Omental fat pad (tissue), 4 donors: Measurements from ENCODE around the gene TES. TPM values are rescaled to one million over a fixed set of nuclear protein-coding genes. Genes with fewer than 3 reads are reported as not detected.

Source experiments
- ATAC-seq: fragments of 150-250 bp; one replicate; pipeline ENCODE4 v1.9.1; 2016; ENCODE audit warnings: mild to moderate bottlenecking, moderate library complexity; ENCODE audit not compliant: low FRiP score
- DNase-seq: peaks from one replicate; pipeline ENCODE4 v3.0.0-alpha.2; 2019; ENCODE audit warnings: low spot score
- CTCF ChIP-seq, 3 donors: fragments of 450-650 bp; IDR thresholded peaks; one replicate each; pipeline ENCODE4 v1.5.1; 2016 to 2017; ENCODE audit warnings: antibody characterized with exemption in 3 of 3, mild to moderate bottlenecking in 3 of 3, moderate library complexity in 2 of 3
- total RNA-seq, 4 donors: library from RNA; depleted of rRNA; stranded (reverse); fragments of >200 nt; gene quantifications; one replicate each; pipeline ENCODE4 v1.1.0, GENCODE V29; 2016

Gene TES
- total RNA-seq, 4 donors from 2014 or later = 22.0 to 58.6 (median 35.8) TPM

GRCh38 chr7:116227678-116228239, 17.4 kb downstream of the TES start:
- ATAC-seq = no peak

GRCh38 chr7:116228241-116228640, 17.9 kb downstream of the TES start:
- TF ChIP-seq CTCF (IDR thresholded peaks at IDR 0.05) = no peak
- ATAC-seq (no peak), DNase-seq (no peak)

More at GRCh38 chr7:116227678-116228239, 17.4 kb downstream of the TES start:
- no peak for TF ChIP-seq CTCF (IDR thresholded peaks at IDR 0.05)
- no peak for DNase-seq

DNA sequence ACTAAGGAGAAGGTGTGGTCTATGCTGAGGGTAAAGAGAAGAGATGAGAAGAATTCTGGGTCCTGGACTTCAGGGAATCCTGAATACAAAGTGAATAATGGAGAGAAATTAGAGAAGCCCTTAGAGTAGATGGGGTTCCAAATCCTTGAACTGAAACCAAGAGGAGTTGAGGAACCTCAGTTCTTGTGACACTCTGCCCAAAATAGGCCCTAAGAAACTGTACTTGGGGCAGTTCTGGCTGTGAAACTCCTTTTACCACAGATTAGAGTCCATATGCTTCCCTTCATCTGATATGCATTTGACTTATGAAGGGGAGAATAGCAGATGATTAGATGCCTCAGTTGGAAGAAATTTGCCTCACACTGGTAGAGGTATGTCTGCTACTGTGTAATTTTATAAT, 19.0 kb downstream of the TES start:
- DNase-seq (no peak), ATAC-seq (no peak)
- no peak for TF ChIP-seq CTCF (IDR thresholded peaks at IDR 0.05)

GRCh38 chr7:116230191-116231005, 20.1 kb downstream of the TES start:
- DNase-seq (no peak), ATAC-seq (no peak)
- no peak for TF ChIP-seq CTCF (IDR thresholded peaks at IDR 0.05)

- no peak for TF ChIP-seq CTCF (IDR thresholded peaks at IDR 0.05)
- no peak for DNase-seq
- ATAC-seq = no peak
Measured at GRCh38 chr7:116231543-116231942, 21.2 kb downstream of the TES start.

- ATAC-seq (no peak), DNase-seq (no peak)
- TF ChIP-seq CTCF (IDR thresholded peaks at IDR 0.05) = no peak
Measured at GRCh38 chr7:116231949-116232348, 21.6 kb downstream of the TES start.

DNA sequence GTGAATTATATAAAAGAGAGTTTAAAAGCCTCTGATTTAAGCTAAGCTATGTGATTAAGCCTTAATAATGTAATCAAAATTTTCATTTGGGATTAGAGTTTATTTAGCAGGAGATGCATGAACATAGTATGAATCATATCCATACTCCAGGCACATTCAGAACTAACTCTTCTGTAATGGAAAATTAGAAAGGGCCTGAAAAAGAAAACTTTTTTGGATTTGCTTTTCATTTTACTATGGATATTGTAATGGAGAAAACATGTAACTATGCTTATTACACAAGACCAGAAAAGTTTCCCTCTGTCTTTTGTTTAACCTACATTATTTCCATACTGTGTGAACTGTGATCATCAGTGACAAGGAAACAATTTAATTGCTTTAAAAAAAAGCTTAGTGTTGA, 22.0 kb downstream of the TES start:
- ATAC-seq = no peak
- DNase-seq = no peak
- no peak for TF ChIP-seq CTCF (IDR thresholded peaks at IDR 0.05)
